22Rv1 (cell line): ENCODE results near the gene FBXO44.

Experiments used
- ZFX ChIP-seq: fragments of 450-650 bp; IDR thresholded peaks from 2 replicates; pipeline ENCODE4 v1.6.1; 2017; ENCODE audit warnings: antibody characterized with exemption, borderline replicate concordance
- TF ChIP-seq, protein P1 (sequence below): fragments of 450-650 bp; IDR thresholded peaks from 2 replicates; pipeline ENCODE4 v1.5.1; 2017; ENCODE audit warnings: mild to moderate bottlenecking

DNA sequence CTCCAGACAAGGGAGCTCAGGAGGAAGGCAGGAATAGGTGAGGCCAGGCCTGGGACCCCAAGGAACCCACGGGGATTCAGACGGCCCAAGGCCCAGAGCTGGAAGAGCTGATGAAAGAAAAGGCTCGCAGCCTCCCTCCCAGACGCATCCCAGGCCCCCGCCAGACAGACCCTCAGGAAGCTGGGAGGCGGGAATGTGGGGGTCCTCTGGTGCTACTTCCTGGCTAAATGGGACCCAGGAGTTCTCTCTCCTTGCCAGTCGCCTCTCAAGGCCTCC is 878 bp upstream of the FBXO44 start:
- TF ChIP-seq, protein P1, sequence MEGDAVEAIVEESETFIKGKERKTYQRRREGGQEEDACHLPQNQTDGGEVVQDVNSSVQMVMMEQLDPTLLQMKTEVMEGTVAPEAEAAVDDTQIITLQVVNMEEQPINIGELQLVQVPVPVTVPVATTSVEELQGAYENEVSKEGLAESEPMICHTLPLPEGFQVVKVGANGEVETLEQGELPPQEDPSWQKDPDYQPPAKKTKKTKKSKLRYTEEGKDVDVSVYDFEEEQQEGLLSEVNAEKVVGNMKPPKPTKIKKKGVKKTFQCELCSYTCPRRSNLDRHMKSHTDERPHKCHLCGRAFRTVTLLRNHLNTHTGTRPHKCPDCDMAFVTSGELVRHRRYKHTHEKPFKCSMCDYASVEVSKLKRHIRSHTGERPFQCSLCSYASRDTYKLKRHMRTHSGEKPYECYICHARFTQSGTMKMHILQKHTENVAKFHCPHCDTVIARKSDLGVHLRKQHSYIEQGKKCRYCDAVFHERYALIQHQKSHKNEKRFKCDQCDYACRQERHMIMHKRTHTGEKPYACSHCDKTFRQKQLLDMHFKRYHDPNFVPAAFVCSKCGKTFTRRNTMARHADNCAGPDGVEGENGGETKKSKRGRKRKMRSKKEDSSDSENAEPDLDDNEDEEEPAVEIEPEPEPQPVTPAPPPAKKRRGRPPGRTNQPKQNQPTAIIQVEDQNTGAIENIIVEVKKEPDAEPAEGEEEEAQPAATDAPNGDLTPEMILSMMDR, result no peak
- no peak for TF ChIP-seq ZFX
